Liver (tissue), 9 donors: ENCODE results near the gene OSBP2. TPM values are rescaled to one million over a fixed set of nuclear protein-coding genes. Genes with fewer than 3 reads are reported as not detected.

ENCODE experiments used
- DNase-seq: peaks from one replicate; pipeline ENCODE4 v3.0.0-alpha.2; 2017; ENCODE audit warnings: low spot score
- H3K27ac ChIP-seq, 2 donors: one replicate each; pipeline ENCODE4 v1.7.0; 2013; ENCODE audit warnings: inconsistent platforms in 2 of 2, low read length in 2 of 2, control low read depth in 1 of 2, low read depth in 1 of 2, mild to moderate bottlenecking in 1 of 2
- H3K27me3 ChIP-seq, 4 donors: one replicate each; pipeline versions ENCODE4 v1.6.1 to v1.7.0; 2013; ENCODE audit warnings: low read length in 3 of 4, inconsistent platforms in 1 of 4, mild to moderate bottlenecking in 1 of 4, moderate library complexity in 1 of 4; ENCODE audit not compliant: control insufficient read depth in 4 of 4, insufficient read depth in 4 of 4
- H3K36me3 ChIP-seq, 4 donors: one replicate each; pipeline versions ENCODE4 v1.6.1 to v1.7.0; 2013; ENCODE audit warnings: low read length in 3 of 4, mild to moderate bottlenecking in 3 of 4, low read depth in 1 of 4, moderate library complexity in 1 of 4; ENCODE audit not compliant: control insufficient read depth in 4 of 4, insufficient read depth in 3 of 4
- H3K4me1 ChIP-seq, 4 donors: one replicate each; pipeline versions ENCODE4 v1.6.1 to v1.7.0; 2013; ENCODE audit warnings: low read length in 3 of 4, mild to moderate bottlenecking in 3 of 4, moderate library complexity in 1 of 4; ENCODE audit not compliant: control insufficient read depth in 4 of 4, insufficient read depth in 4 of 4
- H3K4me3 ChIP-seq, 3 donors: one replicate each; pipeline versions ENCODE4 v1.6.1 to v1.7.0; 2013; ENCODE audit warnings: low read length in 3 of 3, control low read depth in 1 of 3, low read depth in 1 of 3, mild to moderate bottlenecking in 1 of 3
- H3K9ac ChIP-seq, 2 donors: one replicate each; pipeline ENCODE4 v1.7.0; 2013; ENCODE audit warnings: low read length in 2 of 2, mild to moderate bottlenecking in 2 of 2, moderate library complexity in 2 of 2, control low read depth in 1 of 2, low read depth in 1 of 2
- H3K9me3 ChIP-seq, 4 donors: one replicate each; pipeline versions ENCODE4 v1.6.1 to v1.7.0; 2013; ENCODE audit warnings: low read length in 3 of 4; ENCODE audit not compliant: control insufficient read depth in 4 of 4
- ATF3 ChIP-seq: IDR thresholded peaks from 2 replicates; pipeline ENCODE4 v1.6.1; 2016; ENCODE audit warnings: antibody characterized with exemption
- EGR1 ChIP-seq, 2 donors: IDR thresholded peaks; 2 replicates each; pipeline ENCODE4 v1.6.1; 2016 to 2018; ENCODE audit warnings: antibody characterized with exemption in 2 of 2, low read depth in 2 of 2
- FOXA1 ChIP-seq: IDR thresholded peaks from 2 replicates; pipeline ENCODE4 v1.6.1; 2016; ENCODE audit warnings: antibody characterized with exemption
- FOXA2 ChIP-seq: IDR thresholded peaks from 2 replicates; pipeline ENCODE4 v1.6.1; 2016; ENCODE audit warnings: antibody characterized with exemption
- GABPA ChIP-seq, 2 donors: IDR thresholded peaks in 1 of 2; conservative IDR thresholded peaks in 1 of 2; 2 replicates each; pipeline ENCODE4 v1.6.1; 2016; ENCODE audit warnings: antibody characterized with exemption in 2 of 2, mild to moderate bottlenecking in 1 of 2, moderate library complexity in 1 of 2
- HNF4A ChIP-seq, 2 donors: conservative IDR thresholded peaks; 2 replicates each; pipeline ENCODE4 v1.6.1; 2016; ENCODE audit warnings: antibody characterized with exemption in 2 of 2, mild to moderate bottlenecking in 2 of 2
- HNF4G ChIP-seq: IDR thresholded peaks from 2 replicates; pipeline ENCODE4 v1.6.1; 2016; ENCODE audit warnings: antibody characterized with exemption
- JUND ChIP-seq, 2 donors: IDR thresholded peaks; 2 replicates each; pipeline ENCODE4 v1.6.1; 2016; ENCODE audit warnings: antibody characterized with exemption in 2 of 2
- NR2F2 ChIP-seq: IDR thresholded peaks from 2 replicates; pipeline ENCODE4 v1.6.1; 2016; ENCODE audit warnings: antibody characterized with exemption
- RAD21 ChIP-seq, 2 donors: IDR thresholded peaks; 2 replicates each; pipeline ENCODE4 v1.6.1; 2016; ENCODE audit warnings: antibody characterized with exemption in 2 of 2, mild to moderate bottlenecking in 2 of 2
- RXRA ChIP-seq, 2 donors: IDR thresholded peaks; 2 replicates each; pipeline ENCODE4 v1.6.1; 2017 to 2018; ENCODE audit warnings: antibody characterized with exemption in 2 of 2, mild to moderate bottlenecking in 1 of 2
- SP1 ChIP-seq: IDR thresholded peaks from 2 replicates; pipeline ENCODE4 v1.6.1; 2018; ENCODE audit warnings: antibody characterized with exemption, mild to moderate bottlenecking
- TAF1 ChIP-seq: conservative IDR thresholded peaks from 2 replicates; pipeline ENCODE4 v1.6.1; 2016; ENCODE audit warnings: antibody characterized with exemption, mild to moderate bottlenecking
- YY1 ChIP-seq: IDR thresholded peaks from 2 replicates; pipeline ENCODE4 v1.6.1; 2016; ENCODE audit warnings: antibody characterized with exemption, mild to moderate bottlenecking
- ZBTB33 ChIP-seq: IDR thresholded peaks from 2 replicates; pipeline ENCODE4 v1.6.1; 2016; ENCODE audit warnings: antibody characterized with exemption
- WGBS: extraction: QIAGEN DNeasy Blood & Tissue Kit; methylation state at CpG from one replicate; pipeline ENCODE4 v1.1.7; 2013; 5-methylcytosine and 5-hydroxymethylcytosine counted together
- polyA plus RNA-seq, 2 donors: library from polyadenylated mRNA; stranded (reverse) in 1 of 2; unstranded in 1 of 2; fragments of 200-250 nt in 1 of 2; fragments of >200 nt in 1 of 2; fragmentation: Nextera tagmentation in 1 of 2; extraction: Ambion mirVana in 1 of 2; gene quantifications; one replicate each; pipeline versions ENCODE4 v1.2.1 to v1.2.3, GENCODE V29; 2013 to 2015
- total RNA-seq, 2 donors: library from RNA; depleted of rRNA; stranded (reverse); fragments of >200 nt; gene quantifications; one replicate each; pipeline ENCODE4 v1.2.3, GENCODE V29; 2014
- TF ChIP-seq, protein P1 (sequence below): IDR thresholded peaks from 2 replicates; pipeline ENCODE4 v1.6.1; 2016; ENCODE audit warnings: antibody characterized with exemption, mild to moderate bottlenecking
- TF ChIP-seq, protein P2 (sequence below): IDR thresholded peaks from 2 replicates; pipeline ENCODE4 v1.6.1; 2016; ENCODE audit warnings: antibody characterized with exemption
- TF ChIP-seq, protein P3 (sequence below): fragments of 150-350 bp; IDR thresholded peaks from 2 replicates; pipeline ENCODE4 v1.5.1; 2017; ENCODE audit warnings: improper control_type of control experiment, low read depth, low read length; ENCODE audit not compliant: missing input control
- donor health status: healthy.
- donor health status: healthy.
- donor health status: healthy.
- donor health status: healthy.
- donor health status: healthy.

OSBP2 gene
- total and polyA plus RNA-seq, 4 donors: 0.43 to 192 (median 0.86) TPM

GRCh38 chr22:30927806-30928205, 233.1 kb downstream of the OSBP2 start:
- 96% methylated on average over 10 of the region's 10 CpGs for WGBS
- no peaks in the 10 kb centered on the region for H3K27me3 ChIP-seq
- H3K9me3 ChIP-seq: no peaks in the 10 kb centered on the region
- no peak overlapping the region for H3K4me3 ChIP-seq
- no peak for DNase-seq
- no peak overlapping the region for H3K27ac ChIP-seq
- no peaks in the 10 kb centered on the region for H3K4me1 ChIP-seq
- H3K9ac ChIP-seq: no peak overlapping the region
- TF ChIP-seq, protein P1, sequence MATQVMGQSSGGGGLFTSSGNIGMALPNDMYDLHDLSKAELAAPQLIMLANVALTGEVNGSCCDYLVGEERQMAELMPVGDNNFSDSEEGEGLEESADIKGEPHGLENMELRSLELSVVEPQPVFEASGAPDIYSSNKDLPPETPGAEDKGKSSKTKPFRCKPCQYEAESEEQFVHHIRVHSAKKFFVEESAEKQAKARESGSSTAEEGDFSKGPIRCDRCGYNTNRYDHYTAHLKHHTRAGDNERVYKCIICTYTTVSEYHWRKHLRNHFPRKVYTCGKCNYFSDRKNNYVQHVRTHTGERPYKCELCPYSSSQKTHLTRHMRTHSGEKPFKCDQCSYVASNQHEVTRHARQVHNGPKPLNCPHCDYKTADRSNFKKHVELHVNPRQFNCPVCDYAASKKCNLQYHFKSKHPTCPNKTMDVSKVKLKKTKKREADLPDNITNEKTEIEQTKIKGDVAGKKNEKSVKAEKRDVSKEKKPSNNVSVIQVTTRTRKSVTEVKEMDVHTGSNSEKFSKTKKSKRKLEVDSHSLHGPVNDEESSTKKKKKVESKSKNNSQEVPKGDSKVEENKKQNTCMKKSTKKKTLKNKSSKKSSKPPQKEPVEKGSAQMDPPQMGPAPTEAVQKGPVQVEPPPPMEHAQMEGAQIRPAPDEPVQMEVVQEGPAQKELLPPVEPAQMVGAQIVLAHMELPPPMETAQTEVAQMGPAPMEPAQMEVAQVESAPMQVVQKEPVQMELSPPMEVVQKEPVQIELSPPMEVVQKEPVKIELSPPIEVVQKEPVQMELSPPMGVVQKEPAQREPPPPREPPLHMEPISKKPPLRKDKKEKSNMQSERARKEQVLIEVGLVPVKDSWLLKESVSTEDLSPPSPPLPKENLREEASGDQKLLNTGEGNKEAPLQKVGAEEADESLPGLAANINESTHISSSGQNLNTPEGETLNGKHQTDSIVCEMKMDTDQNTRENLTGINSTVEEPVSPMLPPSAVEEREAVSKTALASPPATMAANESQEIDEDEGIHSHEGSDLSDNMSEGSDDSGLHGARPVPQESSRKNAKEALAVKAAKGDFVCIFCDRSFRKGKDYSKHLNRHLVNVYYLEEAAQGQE: no peak
- TF ChIP-seq HNF4A (conservative IDR thresholded peaks at IDR 0.05): no peak
- TF ChIP-seq FOXA1: no peak
- TF ChIP-seq, protein P2, sequence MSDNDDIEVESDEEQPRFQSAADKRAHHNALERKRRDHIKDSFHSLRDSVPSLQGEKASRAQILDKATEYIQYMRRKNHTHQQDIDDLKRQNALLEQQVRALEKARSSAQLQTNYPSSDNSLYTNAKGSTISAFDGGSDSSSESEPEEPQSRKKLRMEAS: no peak
- no peak for TF ChIP-seq SP1
- no peak for TF ChIP-seq JUND (IDR thresholded peaks at IDR 0.05)
- TF ChIP-seq, protein P3, sequence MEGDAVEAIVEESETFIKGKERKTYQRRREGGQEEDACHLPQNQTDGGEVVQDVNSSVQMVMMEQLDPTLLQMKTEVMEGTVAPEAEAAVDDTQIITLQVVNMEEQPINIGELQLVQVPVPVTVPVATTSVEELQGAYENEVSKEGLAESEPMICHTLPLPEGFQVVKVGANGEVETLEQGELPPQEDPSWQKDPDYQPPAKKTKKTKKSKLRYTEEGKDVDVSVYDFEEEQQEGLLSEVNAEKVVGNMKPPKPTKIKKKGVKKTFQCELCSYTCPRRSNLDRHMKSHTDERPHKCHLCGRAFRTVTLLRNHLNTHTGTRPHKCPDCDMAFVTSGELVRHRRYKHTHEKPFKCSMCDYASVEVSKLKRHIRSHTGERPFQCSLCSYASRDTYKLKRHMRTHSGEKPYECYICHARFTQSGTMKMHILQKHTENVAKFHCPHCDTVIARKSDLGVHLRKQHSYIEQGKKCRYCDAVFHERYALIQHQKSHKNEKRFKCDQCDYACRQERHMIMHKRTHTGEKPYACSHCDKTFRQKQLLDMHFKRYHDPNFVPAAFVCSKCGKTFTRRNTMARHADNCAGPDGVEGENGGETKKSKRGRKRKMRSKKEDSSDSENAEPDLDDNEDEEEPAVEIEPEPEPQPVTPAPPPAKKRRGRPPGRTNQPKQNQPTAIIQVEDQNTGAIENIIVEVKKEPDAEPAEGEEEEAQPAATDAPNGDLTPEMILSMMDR: no peak
- TF ChIP-seq ATF3: no peak
- no peak for TF ChIP-seq RXRA (IDR thresholded peaks at IDR 0.05)
- TF ChIP-seq RAD21 (IDR thresholded peaks at IDR 0.05): no peak
- no peak for TF ChIP-seq FOXA2
- no peak for TF ChIP-seq NR2F2
- TF ChIP-seq HNF4G: no peak
- TF ChIP-seq YY1: no peak
- no peak for TF ChIP-seq EGR1 (IDR thresholded peaks at IDR 0.05; ENCODE audit: low read depth in 2 of 2)
- no peak for TF ChIP-seq ZBTB33
- TF ChIP-seq TAF1: no peak
- TF ChIP-seq GABPA (IDR thresholded peaks at IDR 0.05 in 1 of 2, conservative IDR thresholded peaks at IDR 0.05 in 1 of 2): no peak
- H3K36me3 ChIP-seq: peaks cover 4 to 75% (median 44%) of the 10 kb centered on the region in 4 donors
